ENCODE results near the gene ZNF776.
"Not testable (repeated sequence)": the region's sequence is repeated elsewhere in the genome, so short reads cannot be mapped to it uniquely, and the experiment has no call there.

ZNF776 gene

DNA sequence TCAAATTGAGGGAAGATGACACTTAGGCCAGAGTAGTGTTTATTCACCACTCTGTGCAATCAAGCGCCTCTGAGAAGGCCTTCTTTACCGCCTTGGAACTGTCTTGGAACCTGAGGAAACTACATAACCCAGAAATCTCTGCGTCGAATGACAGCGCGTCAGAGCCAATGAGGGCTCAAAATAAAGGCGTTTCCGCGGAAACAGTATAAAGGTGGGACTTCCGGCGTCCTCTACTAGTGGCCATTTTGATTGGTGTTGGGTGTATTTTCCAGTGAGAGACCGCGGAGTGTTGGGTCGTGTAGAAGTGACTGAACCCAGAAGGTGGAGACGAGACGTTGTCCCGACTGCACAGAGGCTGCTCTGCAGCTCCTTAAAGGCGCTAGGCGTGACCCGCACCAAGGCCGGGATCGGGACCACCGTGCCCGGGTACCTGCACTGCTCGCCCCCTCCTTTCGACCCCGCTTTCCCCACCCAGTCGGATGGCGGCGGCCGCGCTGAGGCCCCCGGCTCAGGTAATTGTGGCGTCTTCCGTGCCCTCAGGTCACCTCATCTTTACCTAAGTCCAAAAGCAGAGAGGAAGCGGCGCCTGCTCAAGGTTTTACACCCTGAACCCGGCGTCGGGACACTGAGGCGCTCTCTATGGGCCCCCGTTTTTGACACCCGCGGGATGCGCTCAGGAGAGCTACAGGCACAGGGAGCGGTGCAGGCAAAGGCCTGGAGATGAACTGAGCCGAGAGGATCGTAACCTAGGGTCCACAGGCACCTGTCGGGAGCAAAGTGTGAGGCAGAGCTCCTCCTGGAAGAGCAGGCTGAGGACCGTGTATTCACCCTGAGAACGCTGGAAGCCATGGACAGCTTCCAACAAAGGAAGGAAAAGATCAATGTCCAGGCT lies at the start of gene ZNF776:
Gene ZNF776, plus strand, starts transcription at position 236 of the 892 bp plus-strand sequence. Its CDS starts 244 bp downstream, at position 480.
- DNase-seq (ENCODE audit: low spot score): peak; percentile 94

DNA sequence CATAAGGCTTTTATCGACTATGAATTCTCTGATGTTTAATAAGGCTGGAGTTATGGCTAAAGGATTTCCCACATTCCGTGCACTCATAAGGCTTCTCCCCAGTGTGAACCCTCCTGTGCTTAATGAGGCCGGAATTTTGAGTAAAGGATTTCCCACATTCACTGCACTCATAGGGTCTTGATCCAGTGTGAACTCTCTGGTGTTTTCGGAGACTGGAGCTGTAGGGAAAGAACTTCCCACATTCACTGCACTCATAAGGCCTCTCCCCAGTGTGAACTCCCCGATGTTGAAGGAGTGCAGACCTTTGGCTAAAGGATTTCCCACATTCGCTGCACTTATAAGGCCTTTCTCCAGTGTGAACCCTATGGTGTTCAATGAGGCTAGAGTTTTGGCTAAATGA lies 45.0 kb upstream of the ZNF776 start:
- no peak for DNase-seq (ENCODE audit: low spot score)

DNA sequence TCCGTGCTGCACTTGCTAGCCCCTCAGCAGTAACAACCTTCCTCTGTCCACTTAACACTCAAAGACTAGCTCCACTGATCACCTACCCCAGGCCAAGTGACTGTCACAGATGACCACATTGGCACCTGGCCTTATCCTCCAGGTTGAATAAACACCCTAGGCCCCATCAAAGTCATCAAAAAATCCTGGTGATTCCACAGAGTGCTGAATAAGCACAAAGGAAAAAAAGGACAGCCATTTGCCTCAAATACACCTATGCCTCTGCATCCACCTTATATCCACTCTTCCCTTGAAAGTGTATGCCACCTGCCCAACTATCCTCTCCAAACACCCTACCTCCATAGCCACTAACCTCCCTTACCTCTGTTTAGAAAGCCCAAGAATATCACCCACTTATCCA lies 40.3 kb upstream of the ZNF776 start:
- no peak for DNase-seq (ENCODE audit: low spot score)

DNA sequence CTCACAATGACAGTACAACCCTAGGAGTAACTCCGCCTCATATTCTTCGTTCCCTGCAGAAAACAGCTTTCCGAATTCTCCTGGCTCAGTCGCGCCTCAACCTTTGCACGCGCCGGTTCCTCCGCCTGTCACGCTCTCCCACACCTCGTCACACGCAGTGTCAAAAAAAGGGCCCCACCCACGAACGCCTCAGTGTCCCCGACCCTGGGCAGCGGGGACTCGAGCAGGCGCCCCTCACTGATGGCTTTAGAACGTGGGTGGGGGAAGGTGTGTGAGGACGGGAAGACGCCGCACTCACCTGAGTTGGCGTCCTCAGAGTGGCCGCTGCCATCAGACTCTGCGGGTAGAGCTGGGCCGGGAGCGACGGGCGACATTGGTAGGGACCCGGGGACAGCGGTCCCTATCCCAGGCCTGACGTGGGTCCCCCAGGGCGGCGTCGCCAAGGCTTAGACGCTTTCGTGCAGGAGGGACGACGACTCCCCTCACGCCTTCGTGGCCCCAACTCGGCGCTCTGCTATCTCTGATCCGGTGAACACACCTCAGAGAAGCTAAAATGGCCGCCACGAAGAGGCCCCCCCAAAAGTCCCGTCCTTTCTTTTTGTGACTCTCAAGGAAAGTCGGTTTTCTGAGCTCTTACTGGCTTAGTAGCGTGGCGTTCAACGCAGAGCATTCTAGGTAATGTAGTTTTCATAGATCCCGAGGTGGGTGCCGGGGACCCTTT lies 37.8 kb upstream of the ZNF776 start, which contains the start of gene ZNF154:
Gene ZNF154, minus strand, starts transcription at position 564 of the 721 bp plus-strand sequence. Its CDS starts 233 bp downstream, at position 331.
- peak; percentile 87 for DNase-seq (ENCODE audit: low spot score)

DNA sequence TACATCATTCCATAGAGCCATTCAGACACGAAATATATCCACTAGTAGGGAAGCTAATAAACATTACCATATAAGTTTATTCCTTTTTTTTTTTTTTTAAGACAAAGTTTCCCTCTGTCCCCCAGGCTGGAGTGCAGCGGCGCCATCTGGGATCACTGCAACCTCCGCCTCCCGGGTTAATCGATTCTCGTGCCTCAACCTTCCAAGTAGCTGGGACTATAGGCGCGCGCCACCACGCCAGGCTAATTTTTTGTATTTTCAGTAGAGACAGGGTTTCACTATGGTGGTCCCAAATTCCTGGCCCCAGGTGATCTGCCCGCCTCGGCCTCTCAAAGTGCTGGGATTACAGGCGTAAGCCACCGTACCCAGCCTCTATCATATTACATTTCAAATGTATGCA lies 37.0 kb upstream of the ZNF776 start:
- DNase-seq (ENCODE audit: low spot score): no peak

DNA sequence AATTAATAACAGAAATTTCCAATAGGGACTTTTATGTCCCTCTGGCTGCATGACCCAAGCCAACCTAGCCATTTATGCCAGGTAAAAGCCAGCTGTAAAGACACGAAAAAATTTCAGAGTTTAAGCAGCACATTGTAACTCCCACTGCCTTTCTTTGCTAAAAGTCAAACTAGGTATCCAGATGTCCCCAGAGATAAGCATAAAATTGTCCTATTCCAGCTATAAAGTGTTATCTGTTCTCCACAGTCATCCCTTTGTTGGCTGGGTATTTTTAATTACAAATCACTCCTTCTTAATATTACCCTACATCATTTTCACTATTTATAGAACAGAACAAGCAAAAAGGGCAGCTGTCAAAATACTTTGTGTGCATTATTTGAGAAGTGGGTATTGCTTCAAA lies 34.4 kb upstream of the ZNF776 start:
- DNase-seq (ENCODE audit: low spot score): no peak

DNA sequence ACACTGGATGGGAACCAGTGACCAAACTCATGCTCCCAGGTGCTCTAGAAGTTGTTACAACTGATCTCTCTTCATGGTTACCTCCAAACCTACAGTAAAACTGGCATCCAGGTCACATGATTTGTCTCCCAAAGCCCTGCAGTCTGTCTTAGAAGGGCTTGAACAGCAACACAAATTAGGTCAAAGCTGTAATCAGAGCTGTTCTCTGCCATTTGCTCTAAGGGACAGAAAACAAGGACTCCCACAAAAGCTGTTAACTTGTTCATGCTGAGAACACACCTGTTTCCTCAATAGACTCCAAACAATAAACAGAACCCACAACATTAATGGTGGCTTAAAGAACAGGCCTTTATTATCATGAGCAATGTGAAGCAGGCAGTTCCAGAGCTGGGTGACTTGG lies 27.2 kb upstream of the ZNF776 start:
- DNase-seq (ENCODE audit: low spot score): no peak

DNA sequence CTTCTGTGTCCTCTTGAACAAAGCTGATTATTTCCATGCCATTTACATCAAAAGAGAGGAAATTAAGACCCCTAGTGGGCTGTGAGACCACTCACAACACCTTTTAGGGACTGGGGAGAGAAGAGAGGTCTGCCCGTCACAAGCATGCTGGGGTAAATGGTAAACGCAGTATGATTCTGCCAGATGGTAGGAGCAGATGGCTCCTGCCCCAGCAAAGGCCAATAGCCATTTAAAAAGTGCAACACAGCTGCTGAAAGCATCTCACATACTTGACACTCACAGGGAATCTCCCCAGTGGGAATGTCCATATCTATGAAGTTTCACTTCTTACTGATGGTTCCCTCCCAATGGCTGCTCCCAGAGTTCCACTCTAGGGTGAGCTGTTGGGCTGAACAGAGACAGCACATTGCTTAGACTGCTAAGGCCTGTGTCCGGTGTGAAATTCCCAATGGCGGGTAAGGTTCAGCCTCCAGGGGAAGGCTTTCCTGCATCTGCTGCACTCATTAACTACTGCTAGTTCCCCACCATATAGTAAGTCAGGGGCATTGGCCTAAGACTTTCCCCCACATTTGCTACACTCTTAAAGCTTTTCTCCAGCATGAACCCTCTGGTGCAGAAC lies 26.6 kb upstream of the ZNF776 start:
- no peak for DNase-seq (ENCODE audit: low spot score)

DNA sequence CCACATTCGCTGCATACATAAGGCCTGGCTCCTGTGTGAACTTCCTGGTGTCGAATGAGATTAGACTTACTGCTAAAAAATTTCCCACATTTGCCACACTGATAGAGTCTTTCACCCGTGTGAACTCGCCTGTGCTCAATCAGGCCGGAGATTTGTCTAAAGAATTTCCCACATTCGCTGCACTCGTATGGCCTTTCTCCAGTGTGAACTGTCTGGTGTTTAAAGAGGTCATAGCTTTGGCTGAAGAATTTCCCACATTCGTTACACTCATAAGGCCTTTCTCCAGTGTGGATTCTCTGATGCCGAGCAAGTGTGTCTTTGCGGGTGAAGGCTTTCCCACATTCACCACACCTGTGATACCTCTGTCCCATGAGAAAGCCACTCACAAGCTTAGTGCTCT lies 25.7 kb upstream of the ZNF776 start:
- DNase-seq (ENCODE audit: low spot score): no peak

DNA sequence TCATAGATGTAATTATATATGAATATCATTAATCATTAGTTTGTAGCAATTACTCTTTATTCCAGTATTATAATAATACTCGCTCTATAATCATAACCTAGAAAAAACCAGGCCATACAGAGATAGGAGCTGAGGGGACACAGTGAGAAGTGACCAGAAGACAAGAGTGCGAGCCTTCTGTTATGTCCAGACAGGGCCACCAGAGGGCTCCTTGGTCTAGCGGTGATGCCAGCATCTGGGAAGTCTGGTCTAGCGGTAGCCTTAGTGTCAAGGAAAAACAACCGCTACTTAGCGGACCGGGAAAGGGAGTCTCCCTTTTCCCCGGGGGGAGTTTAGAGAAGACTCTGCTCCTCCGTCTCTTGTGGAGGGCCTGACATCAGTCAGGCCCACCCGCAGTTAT lies 8.3 kb upstream of the ZNF776 start:
- not testable (repeated sequence) for DNase-seq (ENCODE audit: low spot score)

DNA sequence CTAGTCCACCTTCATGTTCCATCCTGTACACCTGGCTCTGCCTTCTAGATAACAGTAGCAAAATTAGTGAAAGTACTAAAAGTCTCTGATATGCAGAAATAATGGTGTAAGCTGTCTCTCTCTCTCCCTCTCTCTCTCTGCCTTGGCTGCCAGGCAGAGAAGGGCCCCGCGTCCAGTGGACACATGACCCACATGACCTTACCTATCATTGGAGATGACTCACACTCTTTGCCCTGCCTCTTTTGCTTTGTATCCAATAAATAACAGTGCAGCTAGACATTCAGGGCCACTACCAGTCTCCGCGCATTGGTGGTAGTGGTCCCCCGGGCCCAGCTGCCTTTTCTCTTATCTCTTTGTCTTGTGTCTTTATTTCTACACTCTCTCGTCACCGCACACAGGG lies 7.8 kb upstream of the ZNF776 start:
- DNase-seq (ENCODE audit: low spot score): not testable (repeated sequence)

DNA sequence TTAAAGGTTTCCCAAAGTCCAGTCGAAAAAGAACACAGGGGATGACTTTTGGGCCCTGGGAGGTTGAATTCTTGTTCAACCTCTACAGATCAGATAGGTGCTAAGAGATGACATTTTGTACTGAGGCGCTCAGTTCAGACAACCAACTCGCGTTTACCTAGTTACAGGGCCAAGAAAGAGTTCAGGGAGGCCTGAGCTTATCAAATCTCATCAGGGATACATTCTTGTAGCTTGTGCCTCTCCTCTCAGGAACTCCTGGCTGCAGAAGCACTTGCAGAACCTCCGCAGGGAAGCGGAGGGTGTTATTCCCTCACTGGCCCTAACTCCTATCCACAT lies 825 bp downstream of the ZNF776 start:
- DNase-seq (ENCODE audit: low spot score): no peak

DNA sequence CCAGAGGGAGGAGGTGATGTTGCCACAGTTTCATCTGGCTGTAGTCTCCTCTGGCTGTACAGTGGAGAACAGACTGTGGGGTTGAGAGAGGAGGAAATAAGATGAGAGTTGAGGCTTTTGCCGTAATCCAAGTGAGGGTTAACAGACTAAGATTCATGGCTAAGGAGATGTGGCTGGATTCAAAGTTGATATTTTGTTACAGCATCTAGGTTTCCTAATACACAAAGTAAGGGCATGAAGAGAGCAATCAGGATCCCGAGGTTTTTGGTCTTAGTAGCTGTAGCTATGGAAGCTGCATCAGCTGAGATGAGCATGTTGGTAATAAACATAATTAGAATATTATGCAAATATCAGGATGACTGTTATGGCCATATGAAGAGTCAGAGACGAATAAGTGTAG lies 1.4 kb downstream of the ZNF776 start:
- no peak for DNase-seq (ENCODE audit: low spot score)

DNA sequence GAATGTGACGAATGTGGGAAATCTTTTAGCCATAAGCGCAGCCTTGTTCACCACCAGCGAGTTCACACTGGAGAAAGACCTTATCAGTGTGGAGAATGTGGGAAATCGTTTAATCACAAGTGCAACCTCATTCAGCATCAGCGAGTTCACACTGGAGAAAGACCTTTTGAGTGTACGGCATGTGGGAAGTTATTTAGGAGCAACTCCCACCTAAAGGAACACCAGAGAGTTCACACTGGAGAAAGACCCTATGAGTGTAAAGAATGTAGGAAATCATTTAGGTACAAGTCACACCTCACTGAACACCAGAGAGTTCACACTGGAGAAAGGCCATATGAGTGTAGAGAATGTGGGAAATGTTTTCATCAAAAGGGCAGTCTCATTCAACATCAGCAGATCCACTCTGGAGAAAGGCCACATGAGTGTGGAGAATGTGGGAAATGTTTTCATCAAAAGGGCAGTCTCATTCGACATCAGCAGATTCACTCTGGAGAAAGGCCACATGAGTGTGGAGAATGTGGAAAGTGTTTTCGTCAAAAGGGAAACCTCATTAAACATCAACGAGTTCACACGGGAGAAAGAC lies 7.6 kb downstream of the ZNF776 start:
- no peak for DNase-seq (ENCODE audit: low spot score)

DNA sequence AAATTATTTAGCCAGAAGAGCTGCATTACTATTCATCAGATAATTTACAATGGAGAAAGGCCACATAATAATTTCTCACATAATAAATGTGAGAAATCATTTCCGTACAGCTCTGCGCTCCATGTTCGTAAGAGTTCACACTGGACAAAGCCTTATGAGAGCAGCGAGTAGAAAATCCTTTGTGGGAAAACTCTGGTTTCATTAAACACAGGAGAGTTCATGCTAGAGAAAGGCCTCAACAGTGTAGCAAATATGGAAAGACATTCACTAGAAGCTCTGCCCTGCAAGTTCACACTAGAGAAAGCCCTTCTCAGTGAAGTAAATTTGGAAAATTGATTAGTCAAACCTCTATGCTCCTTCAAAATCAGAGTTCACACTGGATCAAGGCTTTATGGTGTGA lies 8.4 kb downstream of the ZNF776 start:
- no peak for DNase-seq (ENCODE audit: low spot score)

DNA sequence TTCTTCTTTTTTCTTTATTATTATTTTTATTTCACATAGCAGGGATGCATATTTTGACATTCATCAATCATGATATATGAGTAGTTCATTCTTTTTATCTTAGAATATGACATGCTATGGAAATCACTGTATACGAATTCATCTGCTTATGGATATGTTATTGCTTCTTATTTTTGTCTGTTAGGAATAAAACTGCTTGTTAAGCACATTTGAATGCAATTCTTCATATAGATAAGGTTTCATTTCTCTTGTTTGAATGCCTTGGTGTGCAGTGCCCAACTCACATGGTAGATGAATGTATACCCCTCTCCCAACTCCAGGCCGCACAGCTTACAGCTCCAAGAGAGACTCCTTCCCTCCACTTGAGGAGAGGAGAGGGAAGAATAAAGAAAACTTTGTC lies 11.3 kb downstream of the ZNF776 start:
- DNase-seq (ENCODE audit: low spot score): no peak

DNA sequence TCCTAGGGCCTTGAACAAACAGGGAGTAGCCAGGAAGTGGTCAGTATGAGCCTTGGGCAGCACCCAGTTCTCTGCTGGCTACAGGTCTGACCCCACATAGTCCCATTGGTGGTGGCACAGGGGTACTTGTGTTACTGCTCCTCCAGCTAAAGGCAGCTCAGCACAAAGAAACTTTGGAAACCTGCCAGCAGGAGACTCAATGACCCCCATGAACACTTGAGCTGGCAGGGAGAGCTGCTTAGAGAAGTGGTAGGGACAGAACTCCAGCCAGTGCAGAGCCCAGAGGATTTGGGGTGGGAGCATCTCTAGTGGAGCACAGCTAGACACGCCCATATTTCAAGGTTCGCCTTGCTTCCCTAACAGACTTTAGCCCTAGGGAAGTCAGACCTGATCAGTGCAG lies 12.5 kb downstream of the ZNF776 start:
- DNase-seq (ENCODE audit: low spot score): no peak

DNA sequence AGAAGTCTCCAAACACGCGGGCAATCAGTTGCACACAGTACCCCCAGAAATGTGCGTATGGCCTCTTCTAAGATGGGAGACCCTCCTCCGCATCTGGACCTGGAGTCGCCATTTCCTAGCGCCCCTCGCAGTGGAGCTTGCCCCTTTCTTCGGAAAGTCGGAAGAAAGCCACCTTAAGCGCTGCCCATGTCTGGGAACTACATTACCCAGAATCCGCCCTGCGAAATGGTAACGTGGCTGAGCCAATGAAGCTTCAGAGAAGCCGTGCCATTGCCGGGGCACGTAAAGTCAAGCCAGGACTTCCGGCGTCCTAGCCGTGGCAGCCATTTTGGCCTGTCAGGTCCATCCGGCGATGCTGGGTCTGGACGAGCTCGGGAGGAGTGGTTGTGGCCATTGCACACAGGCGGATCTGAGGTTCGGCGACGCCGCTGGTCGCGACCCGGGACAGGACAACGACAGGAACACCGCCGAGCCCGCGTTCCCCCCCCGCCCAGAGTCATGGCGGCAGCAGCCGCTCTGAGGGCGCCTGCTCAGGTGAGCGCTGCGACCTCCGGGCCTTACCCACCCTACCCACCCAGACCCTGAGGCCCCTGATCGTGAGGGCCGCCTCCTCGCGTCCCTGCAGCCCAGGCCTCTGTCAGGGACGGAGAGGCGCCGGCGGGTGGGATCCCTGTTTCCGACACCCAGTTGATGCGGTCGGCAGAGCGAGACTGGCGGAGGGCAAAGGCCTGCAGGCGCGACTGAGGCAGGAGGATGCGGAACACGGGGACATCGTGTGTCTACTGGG lies 22.9 kb downstream of the ZNF776 start, which contains the start of gene ZNF586:
Gene ZNF586, plus strand, starts transcription at position 332 of the 787 bp plus-strand sequence. Its CDS starts 167 bp downstream, at position 499.
- peak; percentile 95 for DNase-seq (ENCODE audit: low spot score)

DNA sequence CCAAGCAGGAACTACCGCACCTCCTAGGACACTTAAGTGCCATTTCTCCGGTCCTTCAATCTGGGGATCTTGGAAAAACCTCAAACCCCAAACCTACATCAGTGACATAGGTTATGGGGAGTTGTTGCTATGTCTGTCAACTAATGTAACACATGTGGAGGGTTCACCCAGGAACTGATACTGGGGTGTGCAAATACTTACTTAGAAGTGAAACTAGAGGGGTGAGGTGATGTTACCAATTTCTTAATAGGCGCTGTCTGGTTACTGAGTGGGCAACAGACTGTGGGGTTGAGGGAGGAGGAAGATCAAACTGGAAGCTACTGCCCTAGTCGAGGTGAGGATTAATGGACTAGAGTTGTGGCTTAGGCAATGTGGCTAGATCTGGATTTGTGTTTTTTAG lies 24.8 kb downstream of the ZNF776 start:
- peak; percentile 30 for DNase-seq (ENCODE audit: low spot score)

DNA sequence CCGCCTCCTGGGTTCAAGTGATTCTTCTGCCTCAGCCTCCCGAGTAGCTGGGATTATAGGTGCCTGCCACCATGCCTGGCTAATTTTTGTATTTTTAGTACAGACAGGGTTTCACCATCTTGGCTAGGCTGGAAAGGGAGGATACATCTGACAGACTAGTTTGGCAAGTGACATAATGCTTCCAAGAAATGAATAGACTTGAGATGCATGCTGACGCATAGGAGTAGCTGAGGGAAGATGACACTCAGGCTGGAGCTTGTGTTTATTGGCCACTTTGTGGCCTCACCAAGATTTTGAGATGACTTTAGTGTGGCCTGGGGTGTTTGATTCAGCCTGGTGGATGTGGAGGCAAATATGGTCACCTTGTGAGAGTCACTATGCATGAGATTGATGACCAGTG lies 26.9 kb downstream of the ZNF776 start:
- DNase-seq (ENCODE audit: low spot score): no peak

DNA sequence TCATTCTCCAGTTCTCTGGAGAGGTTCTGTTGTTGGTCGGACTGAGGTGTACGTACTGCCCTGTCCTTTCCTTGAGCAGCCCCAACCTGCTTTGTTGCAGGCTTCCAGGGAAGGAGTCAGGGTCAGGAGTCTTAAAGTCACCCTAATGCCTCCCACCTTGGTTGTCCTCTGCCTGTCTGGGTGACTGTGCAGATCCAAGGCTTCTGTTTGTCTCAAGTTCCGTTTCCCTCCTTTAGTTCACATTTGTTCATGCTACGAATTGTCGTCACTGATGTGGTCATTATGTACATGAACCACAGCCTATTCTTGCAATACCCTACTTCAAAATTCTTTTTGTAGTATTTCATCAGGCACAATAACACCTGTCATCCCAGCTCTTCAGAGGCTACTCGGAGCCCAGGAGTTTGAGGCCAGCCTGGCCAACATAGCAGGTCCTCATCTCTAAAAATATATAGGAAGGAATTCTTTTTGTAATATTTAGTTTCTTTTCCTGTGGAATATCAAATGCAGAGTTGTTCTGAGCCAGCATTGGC lies 30.2 kb downstream of the ZNF776 start:
- DNase-seq (ENCODE audit: low spot score): no peak
